GM12878 (cell line): ENCODE results near the gene ODAD4. TPM values are rescaled to one million over a fixed set of nuclear protein-coding genes. Genes with fewer than 3 reads are reported as not detected.

Experiments
- ATAC-seq: fragments of 200-7000 bp; cut with Tn5 transposase; 3 replicates; pipeline ENCODE4 v1.9.1; 2020; ENCODE audit warnings: mild to moderate bottlenecking, moderate library complexity
- BruUV-seq: library from RNA; stranded (reverse); fragments of 400-500 nt; replicated peaks from 2 replicates; lab custom pipeline; 2021; lab: Mats Ljungman, UMichigan
- CTCF ChIA-PET: fragments of 300-600 bp; sonication (Branson Sonifier 250); formaldehyde crosslinking; extraction: SDS; loops from one replicate; lab custom pipeline; 2021; ENCODE audit warnings: inconsistent platforms; lab: Yijun Ruan, JAX
- POLR2A ChIA-PET: fragments of 350-600 bp; formaldehyde crosslinking; extraction: SDS; loops from one replicate; lab custom pipeline; 2021; ENCODE audit warnings: inconsistent platforms; lab: Charles Lee
- RAD21 ChIA-PET: fragments of 300-600 bp; sonication (Branson Sonifier 250); formaldehyde crosslinking; loops from one replicate; lab custom pipeline; 2023; ENCODE audit warnings: antibody characterized with exemption; ENCODE audit not compliant: unreplicated experiment; lab: Charles Lee
- SMC1A ChIA-PET: fragments of 300-600 bp; sonication (Branson Sonifier 250); formaldehyde crosslinking; loops from one replicate; lab custom pipeline; 2023; ENCODE audit not compliant: unreplicated experiment, uncharacterized antibody; lab: Charles Lee
- DNase-seq: peaks from one replicate; pipeline ENCODE4 v3.0.0-alpha.2; 2011; ENCODE audit warnings: low read depth, low spot score
- FAIRE-seq: peaks from 3 replicates; lab custom pipeline; 2011; peaks lifted over from hg19 to GRCh38; lab: Jason Lieb, UNC
- H2AFZ ChIP-seq: 2 replicates; pipeline ENCODE4 v1.6.0; 2011; ENCODE audit warnings: low read depth, low read length, control low read depth; ENCODE audit not compliant: control insufficient read depth
- H3K27ac ChIP-seq: 2 replicates; pipeline ENCODE4 v1.5.1; 2011; ENCODE audit warnings: control low read depth; ENCODE audit not compliant: control insufficient read depth, insufficient read depth
- H3K27me3 ChIP-seq, 2 experiments: replicated peaks in 1 of 2; 2 replicates each; pipeline versions ENCODE4 v1.6.0 to v1.6.1; 2011; ENCODE audit warnings: low read length in 1 of 2; ENCODE audit not compliant: control insufficient read depth in 2 of 2, insufficient read depth in 2 of 2
- H3K36me3 ChIP-seq, 2 experiments: 2 replicates each; pipeline ENCODE4 v1.5.1; 2011; ENCODE audit warnings: low read length in 1 of 2; ENCODE audit not compliant: control insufficient read depth in 2 of 2, insufficient read depth in 2 of 2
- H3K4me1 ChIP-seq: 2 replicates; pipeline ENCODE4 v1.6.1; 2011; ENCODE audit warnings: mild to moderate bottlenecking, low read length, moderate library complexity, mixed read lengths; ENCODE audit not compliant: control insufficient read depth, insufficient read depth
- H3K4me2 ChIP-seq: 2 replicates; pipeline ENCODE4 v1.6.0; 2011; ENCODE audit warnings: control low read depth; ENCODE audit not compliant: control insufficient read depth, insufficient read depth
- H3K4me3 ChIP-seq: fragments of 200-600 bp; sonication (generic); 2 replicates; pipeline ENCODE4 v1.5.1; 2016
- H3K79me2 ChIP-seq: 2 replicates; pipeline ENCODE4 v1.6.0; 2011; ENCODE audit warnings: low read length; ENCODE audit not compliant: control insufficient read depth, insufficient read depth
- H3K9ac ChIP-seq: 2 replicates; pipeline ENCODE4 v1.8.0; 2011; ENCODE audit warnings: low read length, control low read depth, mixed read lengths; ENCODE audit not compliant: control insufficient read depth, insufficient read depth
- H3K9me3 ChIP-seq: replicated peaks from 3 replicates; pipeline ENCODE4 v1.5.1; 2011; ENCODE audit warnings: mild to moderate bottlenecking, low read length; ENCODE audit not compliant: control insufficient read depth, insufficient read depth
- H4K20me1 ChIP-seq: 2 replicates; pipeline ENCODE4 v1.6.0; 2011; ENCODE audit not compliant: control insufficient read depth, insufficient read depth
- BRCA1 ChIP-seq: IDR thresholded peaks from 2 replicates; pipeline ENCODE4 v1.6.1; 2011; ENCODE audit warnings: low read depth, low read length, improper control_type of control experiment
- CEBPB ChIP-seq, 2 experiments: fragments of 150-350 bp in 1 of 2; IDR thresholded peaks; 2 replicates each; pipeline ENCODE4 v1.6.1; 2012 to 2014; ENCODE audit warnings: low read depth in 2 of 2, low read length in 2 of 2, borderline replicate concordance in 1 of 2, inconsistent platforms in 1 of 2
- CEBPZ ChIP-seq: fragments of 150-350 bp; IDR thresholded peaks from 2 replicates; pipeline ENCODE4 v1.6.1; 2016; ENCODE audit warnings: low read depth, low read length
- CREB1 ChIP-seq: IDR thresholded peaks from 2 replicates; pipeline ENCODE4 v1.6.1; 2012; ENCODE audit warnings: low read depth, mild to moderate bottlenecking, inconsistent platforms
- DPF2 ChIP-seq: fragments of 450-650 bp; IDR thresholded peaks from 2 replicates; pipeline ENCODE4 v1.6.1; 2017; ENCODE audit warnings: mild to moderate bottlenecking
- EZH2 ChIP-seq: IDR thresholded peaks from 2 replicates; pipeline ENCODE4 v1.6.1; 2012; ENCODE audit warnings: low read depth, mild to moderate bottlenecking, control low read depth, inconsistent platforms, low read length, borderline replicate concordance; ENCODE audit not compliant: control insufficient read depth
- MAX ChIP-seq: IDR thresholded peaks from 2 replicates; pipeline ENCODE4 v1.6.1; 2012; ENCODE audit warnings: low read depth, low read length, improper control_type of control experiment
- MLLT1 ChIP-seq: fragments of 450-650 bp; IDR thresholded peaks from 2 replicates; pipeline ENCODE4 v1.6.1; 2016; ENCODE audit warnings: mild to moderate bottlenecking
- PAX8 ChIP-seq: fragments of 450-650 bp; IDR thresholded peaks from 2 replicates; pipeline ENCODE4 v1.6.1; 2017; ENCODE audit warnings: mild to moderate bottlenecking, moderate library complexity
- RB1 ChIP-seq: fragments of 450-650 bp; formaldehyde crosslinking; IDR thresholded peaks from 2 replicates; pipeline ENCODE4 v1.6.1; 2017; ENCODE audit warnings: mild to moderate bottlenecking, borderline replicate concordance
- RFX5 ChIP-seq: IDR thresholded peaks from 2 replicates; pipeline ENCODE4 v1.6.1; 2011; ENCODE audit warnings: low read depth, low read length, improper control_type of control experiment
- SIX5 ChIP-seq: IDR thresholded peaks from 2 replicates; pipeline ENCODE4 v1.6.1; 2011; ENCODE audit warnings: mild to moderate bottlenecking, low read depth, low read length, moderate library complexity; ENCODE audit not compliant: severe bottlenecking
- STAT1 ChIP-seq: fragments of 450-650 bp; conservative IDR thresholded peaks from 2 replicates; pipeline ENCODE4 v1.6.1; 2014; ENCODE audit warnings: antibody characterized with exemption, mild to moderate bottlenecking
- TCF7 ChIP-seq: IDR thresholded peaks from 2 replicates; pipeline ENCODE4 v1.6.1; 2014; ENCODE audit warnings: antibody characterized with exemption, borderline replicate concordance
- WGBS: methylation state at CpG from one replicate; pipeline ENCODE4 v1.1.6; 2016; ENCODE audit warnings: low lambda C conversion rate; ENCODE audit not compliant: insufficient replicate concordance, insufficient coverage; ENCODE audit errors: missing lambda C conversion rate; 5-methylcytosine and 5-hydroxymethylcytosine counted together
- in situ Hi-C: fragments of 300-500 bp; cut with MboI; formaldehyde crosslinking; loops from 9 replicates; pipeline ENCODE4 v1.14.3; 2018; ENCODE audit warnings: mixed read lengths
- intact Hi-C: fragments of 100-400 bp; cut with micrococcal nuclease; formaldehyde crosslinking; loops from one replicate; pipeline ENCODE4 v1.14.2; 2022; ENCODE audit not compliant: unreplicated experiment
- polyA plus RNA-seq, 11 experiments: library from polyadenylated mRNA; depleted of rRNA in 4 of 11; unstranded in 6 of 11; stranded (reverse) in 5 of 11; fragments of >200 nt; fragmentation: Nextera tagmentation in 4 of 11; fragmentation: Illumina TruSeq in 1 of 11; extraction: Ambion mirVana in 4 of 11; extraction: Trizol in 1 of 11; gene quantifications; 1 replicate in 1 of 11; 2 replicates in 10 of 11; pipeline versions ENCODE4 v1.2.1 to v1.2.3, GENCODE V29; 2011 to 2016; ENCODE audit warnings: inconsistent platforms in 2 of 11, missing spikeins in 2 of 11, low read depth in 1 of 11
- total RNA-seq, 4 experiments: library from RNA; depleted of rRNA in 3 of 4; stranded (reverse); fragments of >200 nt in 3 of 4; fragmentation: Illumina TruSeq in 1 of 4; extraction: Trizol in 1 of 4; gene quantifications; 2 replicates each; pipeline versions ENCODE4 v1.2.1 to v1.2.3, GENCODE V29; 2013 to 2021

The ODAD4 gene
- total and polyA plus RNA-seq, 10 of the 15 experiments (the other 5 are each of a cell fraction or from before 2014, with no cell fraction given): 0.10 to 0.73 (median 0.35) TPM

GRCh38 chr17:41895617-41896016 lies 34.8 kb upstream of the ODAD4 start:
- Histone ChIP-seq H3K9me3 (no peaks in the 10 kb centered on the region), H3K4me1 (no peaks in the 10 kb centered on the region), H3K4me2 (no peak overlapping the region), H3K27ac (no peak overlapping the region), H2AFZ (no peak overlapping the region), H3K4me3 (no peak overlapping the region), H3K79me2 (no peaks in the 10 kb centered on the region), H3K9ac (no peak overlapping the region), H3K27me3 (no peaks in the 10 kb centered on the region), H4K20me1 (no peaks in the 10 kb centered on the region), H3K36me3 (peaks cover 33 to 51% of the 10 kb centered on the region in 2 experiments)
- WGBS: 94% methylated on average over 5 of the region's 5 CpGs
- ChIA-PET RAD21 (no interaction called here), SMC1A (interaction anchor here (0.7 kb wide), 1 partner anchor 38 kb away, joined by 3 read pairs; no protein-coding TSS in a partner anchor), POLR2A (no interaction called here), CTCF (interaction anchor here (0.5 kb wide), 1 partner anchor 63 kb away, joined by 3 read pairs; no protein-coding TSS in a partner anchor)
- no peak for FAIRE-seq
- no peak for DNase-seq
- in situ Hi-C loops: no loop called here
- BruUV-seq: no TSS peak
- no peak for TF ChIP-seq MLLT1
- TF ChIP-seq EZH2: no peak
- TF ChIP-seq MAX: no peak
- no peak for TF ChIP-seq RFX5
- TF ChIP-seq PAX8: no peak
- TF ChIP-seq RB1: no peak
- no peak for TF ChIP-seq TCF7
- no peak for TF ChIP-seq STAT1
- no peak for TF ChIP-seq CREB1
- TF ChIP-seq BRCA1: no peak
- no peak for TF ChIP-seq DPF2
- no peak for TF ChIP-seq SIX5
- TF ChIP-seq CEBPB (IDR thresholded peaks at IDR 0.05; ENCODE audit: borderline replicate concordance in 1 of 2, low read depth in 2 of 2, low read length in 2 of 2): no peak
- TF ChIP-seq CEBPZ: no peak
- ATAC-seq: no peak
- intact Hi-C loops: no loop called here
